ENCODE results near the gene CSF3. TPM values are rescaled to one million over a fixed set of nuclear protein-coding genes. Genes with fewer than 3 reads are reported as not detected.
"Not testable (repeated sequence)": the region's sequence is repeated elsewhere in the genome, so short reads cannot be mapped to it uniquely, and the experiment has no call there.

The CSF3 gene
- total and polyA plus RNA-seq, 2 of the 4 experiments (the other 2 are of a cell fraction): not detected

GRCh38 chr17:40000161-40000560, 15.1 kb upstream of the CSF3 start:
- dilution Hi-C loops (cut with HindIII; ENCODE audit: low sequenced_read_pairs, unreplicated experiment) (no loop called here), intact Hi-C loops (cut with micrococcal nuclease) (no loop called here), in situ Hi-C loops (cut with MboI; ENCODE audit: low sequenced_read_pairs) (no loop called here)
- H4K91ac ChIP-seq (ENCODE audit: insufficient read depth, low read depth, low read length): no peak overlapping the region
- H2AK5ac ChIP-seq (ENCODE audit: low read depth, low read length): no peak overlapping the region
- DNase-seq: no peak
- H3K4me1 ChIP-seq (ENCODE audit: control insufficient read depth, insufficient read depth, low read length): no peaks in the 10 kb centered on the region
- no peaks in the 10 kb centered on the region; a peak in 1 of 4 replicates for H3K79me1 ChIP-seq (ENCODE audit: low read depth in 1 of 2, low read length in 2 of 2)
- H3K36me3 ChIP-seq (ENCODE audit: control insufficient read depth, insufficient read depth, low read length): peaks cover 30% of the 10 kb centered on the region
- peaks cover 2% of the 10 kb centered on the region; the same call in 1 of the 2 replicates for H3K27me3 ChIP-seq (ENCODE audit: control insufficient read depth, insufficient read depth, low read length)
- no peak overlapping the region for H3K23ac ChIP-seq (ENCODE audit: low read depth, low read length)
- no peak overlapping the region for H2BK15ac ChIP-seq (ENCODE audit: low read depth, low read length)
- no TSS peak for BruUV-seq (replicated peaks)
- TF ChIP-seq MAZ (IDR thresholded peaks at IDR 0.05; ENCODE audit: borderline replicate concordance, low read depth, low read length) (no peak), MXI1 (IDR thresholded peaks at IDR 0.05; ENCODE audit: borderline replicate concordance, low read depth, low read length) (no peak), MAFK (IDR thresholded peaks at IDR 0.05; ENCODE audit: low read depth, low read length) (peak; percentile 37; the same call in 1 of the 2 replicates)
- H2BK20ac ChIP-seq (ENCODE audit: low read depth, low read length): no peak overlapping the region
- no peak overlapping the region for H4K5ac ChIP-seq (ENCODE audit: low read depth, low read length)
- CTCF ChIA-PET: interaction anchor here (1.5 kb wide), 1 partner anchor 75 kb away, joined by 3 read pairs; no protein-coding TSS in a partner anchor
- H3K9ac ChIP-seq (ENCODE audit: low read depth, low read length): no peak overlapping the region
- H3K14ac ChIP-seq (replicated peaks; ENCODE audit: low read depth, low read length): no peak overlapping the region
- no peak overlapping the region for H3K4ac ChIP-seq (ENCODE audit: low read depth, low read length)
- no peak overlapping the region for H4K8ac ChIP-seq (ENCODE audit: low read depth in 2 of 2, low read length in 2 of 2)
- no peak overlapping the region for H3K18ac ChIP-seq (ENCODE audit: low read depth, low read length)
- POLR2A ChIA-PET (ENCODE audit: unreplicated experiment): no interaction called here
- H3K27ac ChIP-seq (ENCODE audit: insufficient read depth, low read length): no peak overlapping the region
- H4K20me1 ChIP-seq (ENCODE audit: insufficient read depth, low read length): no peaks in the 10 kb centered on the region; the same call in 1 of the 2 replicates
- H3K4me2 ChIP-seq (ENCODE audit: low read depth, low read length): no peak overlapping the region
- no peaks in the 10 kb centered on the region for H3K9me1 ChIP-seq (ENCODE audit: insufficient read depth, low read length)
- H3K4me3 ChIP-seq (ENCODE audit: insufficient read depth, low read depth, low read length): no peak overlapping the region
- no peak overlapping the region for H2BK120ac ChIP-seq (ENCODE audit: low read depth, low read length)
- no CpG with 5 or more reads among the region's 7 CpGs for WGBS, 2 experiments (ENCODE audit: extremely low coverage in 2 of 2, insufficient read length in 1 of 2)
- H3K56ac ChIP-seq (ENCODE audit: extremely low read depth, insufficient read depth, low read length): no peak overlapping the region
- no peak for ATAC-seq (ENCODE audit: low read depth)
- H2AFZ ChIP-seq (replicated peaks; ENCODE audit: low read length, poor library complexity): no peak overlapping the region
- no peak overlapping the region for H2AK9ac ChIP-seq (replicated peaks; ENCODE audit: low read depth, low read length, poor library complexity)
- H3K9me3 ChIP-seq (ENCODE audit: control insufficient read depth, insufficient read depth, low read length): no peaks in the 10 kb centered on the region
- no peak overlapping the region for H2BK5ac ChIP-seq (ENCODE audit: low read depth, low read length, poor library complexity, severe bottlenecking)

GRCh38 chr17:40001335-40001734, 13.9 kb upstream of the CSF3 start:
- H3K27ac ChIP-seq (ENCODE audit: insufficient read depth, low read length); H3K18ac ChIP-seq (ENCODE audit: low read depth, low read length); H2AK9ac ChIP-seq (replicated peaks; ENCODE audit: low read depth, low read length, poor library complexity); H3K4ac ChIP-seq (ENCODE audit: low read depth, low read length); H3K79me1 ChIP-seq (ENCODE audit: low read depth in 1 of 2, low read length in 2 of 2); H3K9me1 ChIP-seq (ENCODE audit: insufficient read depth, low read length); POLR2A ChIA-PET (ENCODE audit: unreplicated experiment); H2AK5ac ChIP-seq (ENCODE audit: low read depth, low read length); H2BK120ac ChIP-seq (ENCODE audit: low read depth, low read length); intact Hi-C loops (cut with micrococcal nuclease); H4K20me1 ChIP-seq (ENCODE audit: insufficient read depth, low read length); H4K5ac ChIP-seq (ENCODE audit: low read depth, low read length); H4K8ac ChIP-seq (ENCODE audit: low read depth in 2 of 2, low read length in 2 of 2); H3K4me3 ChIP-seq (ENCODE audit: insufficient read depth, low read depth, low read length); H3K27me3 ChIP-seq (ENCODE audit: control insufficient read depth, insufficient read depth, low read length); H4K91ac ChIP-seq (ENCODE audit: insufficient read depth, low read depth, low read length); in situ Hi-C loops (cut with MboI; ENCODE audit: low sequenced_read_pairs); BruUV-seq (replicated peaks); H3K9me3 ChIP-seq (ENCODE audit: control insufficient read depth, insufficient read depth, low read length); H2BK5ac ChIP-seq (ENCODE audit: low read depth, low read length, poor library complexity, severe bottlenecking); ATAC-seq (ENCODE audit: low read depth); H3K4me1 ChIP-seq (ENCODE audit: control insufficient read depth, insufficient read depth, low read length); H2AFZ ChIP-seq (replicated peaks; ENCODE audit: low read length, poor library complexity); dilution Hi-C loops (cut with HindIII; ENCODE audit: low sequenced_read_pairs, unreplicated experiment); DNase-seq; H3K4me2 ChIP-seq (ENCODE audit: low read depth, low read length); H2BK15ac ChIP-seq (ENCODE audit: low read depth, low read length); H3K9ac ChIP-seq (ENCODE audit: low read depth, low read length); H3K23ac ChIP-seq (ENCODE audit: low read depth, low read length); H3K56ac ChIP-seq (ENCODE audit: extremely low read depth, insufficient read depth, low read length); H3K14ac ChIP-seq (replicated peaks; ENCODE audit: low read depth, low read length); H2BK20ac ChIP-seq (ENCODE audit: low read depth, low read length): not testable (repeated sequence)
- peaks cover 20% of the 10 kb centered on the region for H3K36me3 ChIP-seq (ENCODE audit: control insufficient read depth, insufficient read depth, low read length)
- 91% methylated on average over 4 of the region's 8 CpGs; no CpG with 5 or more reads in 1 of the 2 experiments for WGBS, 2 experiments (ENCODE audit: extremely low coverage in 2 of 2, insufficient read length in 1 of 2)
- CTCF ChIA-PET: interaction anchor here (1.5 kb wide), 1 partner anchor 74 kb away, joined by 3 read pairs; no protein-coding TSS in a partner anchor
